Endothelial cell of umbilical vein (primary cell): ENCODE results near the gene GALNT2.

Experiments used
- CTCF ChIP-seq, 2 donors: IDR thresholded peaks; 1 replicate in 1 of 2; 2 replicates in 1 of 2; pipeline ENCODE4 v1.5.1; 2011; ENCODE audit warnings: low read length in 2 of 2, mild to moderate bottlenecking in 2 of 2, moderate library complexity in 2 of 2, control low read depth in 1 of 2, inconsistent platforms in 1 of 2, low read depth in 1 of 2; ENCODE audit not compliant: insufficient read depth in 1 of 2; ENCODE audit errors: extremely low read depth in 1 of 2
- EZH2 ChIP-seq: IDR thresholded peaks from 2 replicates; pipeline ENCODE4 v1.6.1; 2012; ENCODE audit warnings: borderline replicate concordance, low read depth, mild to moderate bottlenecking, moderate library complexity, low read length, inconsistent platforms; ENCODE audit not compliant: severe bottlenecking
- JUN ChIP-seq: IDR thresholded peaks from 2 replicates; pipeline ENCODE4 v1.6.1; 2011; ENCODE audit warnings: borderline replicate concordance, low read depth; ENCODE audit not compliant: insufficient read length, insufficient read depth
- MAX ChIP-seq: IDR thresholded peaks from 2 replicates; pipeline ENCODE4 v1.6.1; 2011; ENCODE audit not compliant: insufficient read depth, insufficient read length
- POLR2A ChIP-seq: IDR thresholded peaks from 2 replicates; pipeline ENCODE4 v1.6.1; 2012; ENCODE audit warnings: low read depth, mild to moderate bottlenecking, control low read depth, low read length

GRCh38 chr1:230166366-230167132 lies 99.5 kb downstream of the GALNT2 start:
- TF ChIP-seq MAX = no peak
- no peak for TF ChIP-seq POLR2A
- no peak for TF ChIP-seq EZH2
- no peak for TF ChIP-seq CTCF (IDR thresholded peaks at IDR 0.05; ENCODE audit: extremely low read depth in 1 of 2, insufficient read depth in 1 of 2, low read depth in 1 of 2, low read length in 2 of 2)
- no peak for TF ChIP-seq JUN
